CD4-positive, alpha-beta memory T cell (primary cell): ENCODE data around the gene TRIM43B. TPM values are rescaled to one million over a fixed set of nuclear protein-coding genes. Genes with fewer than 3 reads are reported as not detected.
"Not testable (repeated sequence)": the region's sequence is repeated elsewhere in the genome, so short reads cannot be mapped to it uniquely, and the experiment has no call there.

ENCODE experiments used
- CTCF ChIA-PET: fragments of 350-600 bp; sonication (Branson Sonifier 250); formaldehyde crosslinking; loops from one replicate; lab custom pipeline; 2021; ENCODE audit warnings: inconsistent platforms; ENCODE audit not compliant: partially characterized antibody; lab: Charles Lee
- POLR2A ChIA-PET: fragments of 350-600 bp; sonication (Branson Sonifier 250); formaldehyde crosslinking; loops from one replicate; lab custom pipeline; 2021; ENCODE audit not compliant: partially characterized antibody; lab: Charles Lee
- DNase-seq, 5 donors: peaks; one replicate each; pipeline versions ENCODE4 v3.0.0 to v3.0.0-alpha.2; 2020 to 2022; ENCODE audit warnings: mixed read lengths in 1 of 5
- H3K27ac ChIP-seq: one replicate; pipeline ENCODE4 v1.7.0; 2013; ENCODE audit warnings: low read depth, low read length
- H3K27me3 ChIP-seq: 2 replicates; pipeline ENCODE4 v1.7.0; 2013; ENCODE audit warnings: mild to moderate bottlenecking, low read length, moderate library complexity; ENCODE audit not compliant: insufficient read depth
- H3K36me3 ChIP-seq: 2 replicates; pipeline ENCODE4 v1.7.0; 2013; ENCODE audit warnings: mild to moderate bottlenecking, low read length, moderate library complexity; ENCODE audit not compliant: insufficient read depth
- H3K4me1 ChIP-seq: 2 replicates; pipeline ENCODE4 v1.7.0; 2013; ENCODE audit warnings: mild to moderate bottlenecking, low read length, moderate library complexity; ENCODE audit not compliant: insufficient read depth
- H3K4me3 ChIP-seq, 2 donors: one replicate each; pipeline ENCODE4 v1.7.0; 2013; ENCODE audit warnings: low read length in 2 of 2, mild to moderate bottlenecking in 1 of 2
- H3K9me3 ChIP-seq, 2 donors: one replicate each; pipeline ENCODE4 v1.7.0; 2013; ENCODE audit warnings: low read length in 2 of 2, control low read depth in 1 of 2; ENCODE audit not compliant: control insufficient read depth in 1 of 2
- H3K27ac Mint-ChIP-seq, 7 donors: one replicate each; pipeline ENCODE4 v1.8.0; 2020 to 2021; ENCODE audit warnings: mixed read lengths in 7 of 7, mild to moderate bottlenecking in 6 of 7, inconsistent platforms in 3 of 7, moderate library complexity in 3 of 7
- H3K27me3 Mint-ChIP-seq, 2 donors: one replicate each; pipeline ENCODE4 v1.8.0; 2020 to 2021; ENCODE audit warnings: mixed read lengths in 2 of 2
- H3K36me3 Mint-ChIP-seq, 2 donors: one replicate each; pipeline ENCODE4 v1.8.0; 2020 to 2021; ENCODE audit warnings: mixed read lengths in 2 of 2, inconsistent platforms in 1 of 2, mild to moderate bottlenecking in 1 of 2
- H3K4me1 Mint-ChIP-seq, 4 donors: one replicate each; pipeline ENCODE4 v1.8.0; 2020 to 2021; ENCODE audit warnings: mixed read lengths in 4 of 4, mild to moderate bottlenecking in 1 of 4
- H3K4me3 Mint-ChIP-seq, 8 donors: one replicate each; pipeline ENCODE4 v1.8.0; 2020 to 2021; ENCODE audit warnings: mixed read lengths in 8 of 8, mild to moderate bottlenecking in 7 of 8, moderate library complexity in 6 of 8, inconsistent platforms in 3 of 8
- H3K9me3 Mint-ChIP-seq, 8 donors: one replicate each; pipeline ENCODE4 v1.8.0; 2020 to 2021; ENCODE audit warnings: mixed read lengths in 8 of 8, mild to moderate bottlenecking in 5 of 8, inconsistent platforms in 3 of 8, moderate library complexity in 1 of 8
- intact Hi-C: fragments of 100-400 bp; cut with micrococcal nuclease; formaldehyde crosslinking; loops from one replicate; pipeline ENCODE4 v1.15.1; 2023
- polyA plus RNA-seq, 2 donors: library from polyadenylated mRNA; unstranded; fragments of 300-500 nt; fragmentation: Illumina TruSeq; gene quantifications; one replicate each; pipeline ENCODE4 v1.2.3, GENCODE V29; 2021
- total RNA-seq, 2 experiments: library from RNA; stranded (reverse); gene quantifications; one replicate each; pipeline ENCODE4 v1.2.3, GENCODE V29; 2021

TRIM43B gene
- total and polyA plus RNA-seq, 4 experiments from 2014 or later = not detected

GRCh38 chr2:95466572-95466971, 18.0 kb downstream of the TRIM43B start:
- H3K36me3 ChIP-seq, H3K9me3 Mint-ChIP-seq, H3K9me3 ChIP-seq, H3K4me3 Mint-ChIP-seq, H3K36me3 Mint-ChIP-seq, H3K4me1 Mint-ChIP-seq, CTCF ChIA-PET, H3K27me3 Mint-ChIP-seq, H3K27me3 ChIP-seq, H3K27ac Mint-ChIP-seq, H3K4me3 ChIP-seq, DNase-seq, H3K27ac ChIP-seq, H3K4me1 ChIP-seq, POLR2A ChIA-PET, intact Hi-C loops: not testable (repeated sequence)

GRCh38 chr2:95463292-95463691, 21.3 kb downstream of the TRIM43B start:
- DNase-seq, H3K4me3 ChIP-seq, POLR2A ChIA-PET, H3K27me3 ChIP-seq, intact Hi-C loops, H3K27me3 Mint-ChIP-seq, H3K36me3 Mint-ChIP-seq, H3K27ac Mint-ChIP-seq, H3K4me3 Mint-ChIP-seq, H3K9me3 Mint-ChIP-seq, H3K27ac ChIP-seq, H3K9me3 ChIP-seq, CTCF ChIA-PET, H3K4me1 ChIP-seq, H3K36me3 ChIP-seq, H3K4me1 Mint-ChIP-seq: not testable (repeated sequence)

GRCh38 chr2:95445317-95445716, 39.2 kb downstream of the TRIM43B start:
- H3K27ac ChIP-seq, H3K4me1 ChIP-seq, H3K4me3 ChIP-seq, H3K36me3 Mint-ChIP-seq, H3K27ac Mint-ChIP-seq, H3K9me3 ChIP-seq, H3K36me3 ChIP-seq, H3K4me1 Mint-ChIP-seq, H3K27me3 ChIP-seq, H3K4me3 Mint-ChIP-seq, POLR2A ChIA-PET, H3K9me3 Mint-ChIP-seq, H3K27me3 Mint-ChIP-seq, CTCF ChIA-PET, intact Hi-C loops, DNase-seq: not testable (repeated sequence)

GRCh38 chr2:95442474-95443099, 42.0 kb downstream of the TRIM43B start:
- H3K4me3 ChIP-seq, DNase-seq, H3K27ac ChIP-seq, H3K36me3 Mint-ChIP-seq, POLR2A ChIA-PET, H3K4me1 Mint-ChIP-seq, H3K27me3 Mint-ChIP-seq, H3K4me1 ChIP-seq, H3K36me3 ChIP-seq, intact Hi-C loops, CTCF ChIA-PET, H3K4me3 Mint-ChIP-seq, H3K27me3 ChIP-seq, H3K9me3 ChIP-seq, H3K9me3 Mint-ChIP-seq, H3K27ac Mint-ChIP-seq: not testable (repeated sequence)

- H3K4me3 Mint-ChIP-seq, H3K27me3 Mint-ChIP-seq, DNase-seq, H3K36me3 ChIP-seq, H3K27me3 ChIP-seq, CTCF ChIA-PET, H3K36me3 Mint-ChIP-seq, H3K9me3 ChIP-seq, POLR2A ChIA-PET, H3K4me3 ChIP-seq, H3K4me1 ChIP-seq, H3K27ac Mint-ChIP-seq, H3K27ac ChIP-seq, intact Hi-C loops, H3K9me3 Mint-ChIP-seq, H3K4me1 Mint-ChIP-seq: not testable (repeated sequence)
Measured at GRCh38 chr2:95435872-95436209, 48.7 kb downstream of the TRIM43B start.

- CTCF ChIA-PET, H3K4me1 ChIP-seq, H3K9me3 Mint-ChIP-seq, H3K9me3 ChIP-seq, intact Hi-C loops, H3K36me3 Mint-ChIP-seq, H3K27me3 ChIP-seq, H3K4me3 ChIP-seq, H3K36me3 ChIP-seq, H3K4me1 Mint-ChIP-seq, POLR2A ChIA-PET, H3K27ac ChIP-seq, H3K27ac Mint-ChIP-seq, DNase-seq, H3K27me3 Mint-ChIP-seq, H3K4me3 Mint-ChIP-seq: not testable (repeated sequence)
Measured at GRCh38 chr2:95435162-95435871, 49.2 kb downstream of the TRIM43B start.

GRCh38 chr2:95434507-95435076, 50.0 kb downstream of the TRIM43B start:
- H3K9me3 Mint-ChIP-seq, CTCF ChIA-PET, H3K27ac Mint-ChIP-seq, intact Hi-C loops, H3K9me3 ChIP-seq, H3K4me3 ChIP-seq, H3K4me1 Mint-ChIP-seq, H3K27me3 ChIP-seq, H3K36me3 ChIP-seq, H3K27ac ChIP-seq, DNase-seq, H3K36me3 Mint-ChIP-seq, H3K27me3 Mint-ChIP-seq, POLR2A ChIA-PET, H3K4me3 Mint-ChIP-seq, H3K4me1 ChIP-seq: not testable (repeated sequence)
